ENCODE measurements around the gene RBM4B.
"Not testable (repeated sequence)": the region's sequence is repeated elsewhere in the genome, so short reads cannot be mapped to it uniquely, and the experiment has no call there.

Gene RBM4B, protein sequence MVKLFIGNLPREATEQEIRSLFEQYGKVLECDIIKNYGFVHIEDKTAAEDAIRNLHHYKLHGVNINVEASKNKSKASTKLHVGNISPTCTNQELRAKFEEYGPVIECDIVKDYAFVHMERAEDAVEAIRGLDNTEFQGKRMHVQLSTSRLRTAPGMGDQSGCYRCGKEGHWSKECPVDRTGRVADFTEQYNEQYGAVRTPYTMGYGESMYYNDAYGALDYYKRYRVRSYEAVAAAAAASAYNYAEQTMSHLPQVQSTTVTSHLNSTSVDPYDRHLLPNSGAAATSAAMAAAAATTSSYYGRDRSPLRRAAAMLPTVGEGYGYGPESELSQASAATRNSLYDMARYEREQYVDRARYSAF

DNA sequence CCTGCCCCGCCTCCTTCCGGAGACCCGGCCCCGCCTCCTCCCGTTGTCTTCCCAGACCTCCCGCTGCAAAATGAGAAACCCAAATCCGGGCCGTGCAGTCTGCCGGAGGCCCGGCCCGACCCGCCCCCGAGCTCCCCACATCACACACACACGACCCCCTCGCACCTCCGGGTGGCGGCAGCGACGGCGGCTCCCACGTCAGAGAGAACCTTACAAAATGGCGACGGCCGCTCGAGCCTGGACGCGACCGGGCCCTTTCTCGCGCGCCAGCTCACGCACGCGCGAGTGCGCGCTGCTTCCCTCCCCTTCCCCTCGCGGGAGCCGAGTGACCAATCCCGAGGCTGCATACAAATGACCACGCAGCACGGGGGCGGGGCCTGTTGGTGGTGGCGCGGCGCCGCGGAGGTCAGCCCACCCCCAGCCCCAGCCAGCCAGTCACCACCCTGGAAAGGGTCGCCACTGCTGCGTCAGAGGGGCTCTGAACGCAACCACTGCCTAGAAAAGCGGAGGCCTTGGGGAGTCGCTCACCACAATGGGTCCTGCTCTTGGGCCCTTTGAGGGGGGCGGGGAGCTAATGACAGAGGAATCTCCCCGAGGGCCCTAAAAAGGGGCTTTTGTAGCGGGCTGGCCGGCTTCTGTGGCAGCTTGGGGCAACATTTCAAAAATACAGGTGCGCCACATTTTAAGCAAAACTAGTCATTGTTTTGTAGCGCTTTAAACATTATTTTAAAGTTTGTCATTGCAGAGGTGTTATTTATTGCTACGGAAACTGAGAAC lies at the start of gene RBM4B:
RBM4B (minus strand) TSS at position 289 of the 777 bp plus-strand sequence. CDS start 808 bp downstream, outside the sequence.
- Histone ChIP-seq H3K79me2 (ENCODE audit: insufficient read depth, low read length) (peaks cover 42% of the 10 kb centered on the region), H3K27ac (ENCODE audit: low read length) (peak within 1 kb of the TSS; percentile 79), H3K4me1 (ENCODE audit: insufficient read depth, low read length) (peaks cover 50% of the 10 kb centered on the region), H3K27me3 (ENCODE audit: insufficient read depth, low read length, poor library complexity) (no peaks in the 10 kb centered on the region), H3K4me3 (ENCODE audit: low read depth in 1 of 2, low read length in 2 of 2) (peak within 1 kb of the TSS; percentile 27 to 64), H2AFZ (ENCODE audit: low read depth, low read length) (peak within 1 kb of the TSS; percentile 54), H3K36me3 (ENCODE audit: insufficient read depth, low read length) (peaks cover 15% of the 10 kb centered on the region), H4K20me1 (ENCODE audit: insufficient read depth, low read length) (peaks cover 8% of the 10 kb centered on the region; the same call in 1 of the 2 replicates), H3K4me2 (ENCODE audit: insufficient read depth, low read length) (peak within 1 kb of the TSS; percentile 77), H3K9ac (ENCODE audit: low read depth, low read length) (peak within 1 kb of the TSS; percentile 63), H3K9me3 (ENCODE audit: insufficient read depth, low read length, severe bottlenecking) (no peaks in the 10 kb centered on the region)
- peak; percentile 98 for DNase-seq
- ATAC-seq (ENCODE audit: insufficient read depth, low read depth), result peak; percentile 89
- TF ChIP-seq, protein P1, sequence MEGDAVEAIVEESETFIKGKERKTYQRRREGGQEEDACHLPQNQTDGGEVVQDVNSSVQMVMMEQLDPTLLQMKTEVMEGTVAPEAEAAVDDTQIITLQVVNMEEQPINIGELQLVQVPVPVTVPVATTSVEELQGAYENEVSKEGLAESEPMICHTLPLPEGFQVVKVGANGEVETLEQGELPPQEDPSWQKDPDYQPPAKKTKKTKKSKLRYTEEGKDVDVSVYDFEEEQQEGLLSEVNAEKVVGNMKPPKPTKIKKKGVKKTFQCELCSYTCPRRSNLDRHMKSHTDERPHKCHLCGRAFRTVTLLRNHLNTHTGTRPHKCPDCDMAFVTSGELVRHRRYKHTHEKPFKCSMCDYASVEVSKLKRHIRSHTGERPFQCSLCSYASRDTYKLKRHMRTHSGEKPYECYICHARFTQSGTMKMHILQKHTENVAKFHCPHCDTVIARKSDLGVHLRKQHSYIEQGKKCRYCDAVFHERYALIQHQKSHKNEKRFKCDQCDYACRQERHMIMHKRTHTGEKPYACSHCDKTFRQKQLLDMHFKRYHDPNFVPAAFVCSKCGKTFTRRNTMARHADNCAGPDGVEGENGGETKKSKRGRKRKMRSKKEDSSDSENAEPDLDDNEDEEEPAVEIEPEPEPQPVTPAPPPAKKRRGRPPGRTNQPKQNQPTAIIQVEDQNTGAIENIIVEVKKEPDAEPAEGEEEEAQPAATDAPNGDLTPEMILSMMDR (IDR thresholded peaks at IDR 0.05; ENCODE audit: borderline replicate concordance, extremely low read depth, low read length, poor library complexity, severe bottlenecking), result no peak
- TF ChIP-seq EZH2 (IDR thresholded peaks at IDR 0.05; ENCODE audit: borderline replicate concordance, low read depth, low read length, severe bottlenecking), result no peak

DNA sequence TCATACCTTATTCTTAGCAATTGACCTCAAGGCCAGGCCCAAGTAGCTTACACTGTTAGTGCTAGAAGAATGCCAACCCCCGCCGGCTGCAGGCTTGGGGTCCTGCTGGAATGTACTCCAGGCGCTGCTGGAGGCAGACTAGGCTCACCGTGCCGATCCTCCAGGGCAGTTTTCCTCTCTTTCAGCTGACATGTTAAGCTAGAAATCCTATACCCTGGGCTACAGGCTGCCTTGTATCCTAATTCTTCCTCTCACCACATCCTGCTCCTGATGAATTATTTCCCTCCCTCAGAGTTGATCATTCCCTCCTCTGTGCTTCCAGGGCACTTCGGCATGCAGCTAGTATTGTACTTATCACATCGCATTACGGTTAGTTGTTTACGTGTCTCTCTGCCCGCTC lies 48.0 kb upstream of the RBM4B start:
- Histone ChIP-seq H3K36me3 (ENCODE audit: insufficient read depth, low read length) (no peaks in the 10 kb centered on the region), H3K9me3 (ENCODE audit: insufficient read depth, low read length, severe bottlenecking) (no peaks in the 10 kb centered on the region), H2AFZ (ENCODE audit: low read depth, low read length) (no peak overlapping the region), H3K4me3 (ENCODE audit: low read depth in 1 of 2, low read length in 2 of 2) (no peak overlapping the region), H3K9ac (ENCODE audit: low read depth, low read length) (no peak overlapping the region), H3K27ac (ENCODE audit: low read length) (no peak overlapping the region), H3K79me2 (ENCODE audit: insufficient read depth, low read length) (no peaks in the 10 kb centered on the region), H3K4me1 (ENCODE audit: insufficient read depth, low read length) (peaks cover 4% of the 10 kb centered on the region), H3K4me2 (ENCODE audit: insufficient read depth, low read length) (no peak overlapping the region), H3K27me3 (ENCODE audit: insufficient read depth, low read length, poor library complexity) (peaks cover 46% of the 10 kb centered on the region), H4K20me1 (ENCODE audit: insufficient read depth, low read length) (0 out of 2 replicates have a peak, but pooled peaks cover 6% of the 10 kb centered on the region)
- DNase-seq (no peak), ATAC-seq (ENCODE audit: insufficient read depth, low read depth) (no peak)
- TF ChIP-seq, protein P1 (IDR thresholded peaks at IDR 0.05; ENCODE audit: borderline replicate concordance, extremely low read depth, low read length, poor library complexity, severe bottlenecking), result no peak
- TF ChIP-seq EZH2 (IDR thresholded peaks at IDR 0.05; ENCODE audit: borderline replicate concordance, low read depth, low read length, severe bottlenecking), result no peak

DNA sequence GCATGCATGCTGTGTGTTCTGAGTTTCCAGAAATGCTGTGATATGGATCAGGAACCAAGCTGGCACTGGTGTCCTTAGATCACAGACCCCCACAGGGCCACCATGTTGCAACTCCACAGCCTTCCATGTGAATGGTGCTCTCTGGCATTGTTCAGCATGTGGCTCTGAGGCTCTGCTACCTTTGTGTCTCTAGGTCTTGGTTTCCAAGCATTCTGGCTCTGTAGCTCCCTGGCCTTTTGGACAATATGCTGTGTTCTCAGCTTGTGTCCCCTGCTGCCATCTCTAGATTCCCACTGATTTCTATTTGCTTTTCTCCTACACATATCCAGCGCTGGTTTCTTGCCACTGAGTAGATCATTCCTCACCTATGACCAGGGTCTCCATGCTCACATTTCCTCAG lies 47.4 kb upstream of the RBM4B start:
- Histone ChIP-seq H3K36me3 (ENCODE audit: insufficient read depth, low read length) (no peaks in the 10 kb centered on the region), H3K27ac (ENCODE audit: low read length) (no peak overlapping the region), H3K27me3 (ENCODE audit: insufficient read depth, low read length, poor library complexity) (peaks cover 46% of the 10 kb centered on the region), H3K9me3 (ENCODE audit: insufficient read depth, low read length, severe bottlenecking) (no peaks in the 10 kb centered on the region), H3K79me2 (ENCODE audit: insufficient read depth, low read length) (no peaks in the 10 kb centered on the region), H3K9ac (ENCODE audit: low read depth, low read length) (no peak overlapping the region), H2AFZ (ENCODE audit: low read depth, low read length) (no peak overlapping the region), H3K4me2 (ENCODE audit: insufficient read depth, low read length) (no peak overlapping the region), H3K4me3 (ENCODE audit: low read depth in 1 of 2, low read length in 2 of 2) (no peak overlapping the region), H4K20me1 (ENCODE audit: insufficient read depth, low read length) (0 out of 2 replicates have a peak, but pooled peaks cover 6% of the 10 kb centered on the region), H3K4me1 (ENCODE audit: insufficient read depth, low read length) (peaks cover 10% of the 10 kb centered on the region)
- ATAC-seq (ENCODE audit: insufficient read depth, low read depth) (no peak), DNase-seq (no peak)
- TF ChIP-seq, protein P1 (IDR thresholded peaks at IDR 0.05; ENCODE audit: borderline replicate concordance, extremely low read depth, low read length, poor library complexity, severe bottlenecking), result no peak
- TF ChIP-seq EZH2 (IDR thresholded peaks at IDR 0.05; ENCODE audit: borderline replicate concordance, low read depth, low read length, severe bottlenecking), result no peak

DNA sequence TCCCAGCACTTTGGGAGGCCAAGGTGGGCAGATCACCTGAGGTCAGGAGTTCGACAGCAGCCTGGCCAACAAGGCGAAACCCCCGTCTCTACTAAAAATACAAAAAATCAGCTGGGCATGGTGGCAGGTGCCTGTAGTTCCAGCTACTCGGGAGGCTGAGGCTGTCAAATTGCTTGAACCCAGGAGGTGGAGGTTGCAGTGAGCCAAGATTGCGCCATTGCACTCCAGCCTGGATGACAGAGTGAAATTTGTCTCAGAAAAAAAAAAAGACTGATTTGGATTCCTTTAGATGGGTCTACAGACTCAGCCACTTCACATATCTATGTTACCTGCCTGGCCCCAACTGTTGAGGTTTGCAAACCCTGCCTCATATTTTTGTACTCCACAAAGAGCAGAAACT lies 46.5 kb upstream of the RBM4B start:
- peaks cover 38% of the 10 kb centered on the region for H3K27me3 ChIP-seq (ENCODE audit: insufficient read depth, low read length, poor library complexity)
- peaks cover 17% of the 10 kb centered on the region for H3K4me1 ChIP-seq (ENCODE audit: insufficient read depth, low read length)
- ATAC-seq (ENCODE audit: insufficient read depth, low read depth); H3K4me3 ChIP-seq (ENCODE audit: low read depth in 1 of 2, low read length in 2 of 2); H2AFZ ChIP-seq (ENCODE audit: low read depth, low read length); H3K9me3 ChIP-seq (ENCODE audit: insufficient read depth, low read length, severe bottlenecking); DNase-seq; H3K9ac ChIP-seq (ENCODE audit: low read depth, low read length); H3K36me3 ChIP-seq (ENCODE audit: insufficient read depth, low read length); H3K79me2 ChIP-seq (ENCODE audit: insufficient read depth, low read length); H4K20me1 ChIP-seq (ENCODE audit: insufficient read depth, low read length); H3K27ac ChIP-seq (ENCODE audit: low read length); H3K4me2 ChIP-seq (ENCODE audit: insufficient read depth, low read length): not testable (repeated sequence)
